Measurements from ENCODE around the gene ZNF326.
"Not testable (repeated sequence)": the region's sequence is repeated elsewhere in the genome, so short reads cannot be mapped to it uniquely, and the experiment has no call there.

Gene ZNF326

GRCh38 chr1:89966656-89967055 is 28.3 kb upstream of the ZNF326 start:
- no peak for DNase-seq

GRCh38 chr1:89971600-89971999 is 23.3 kb upstream of the ZNF326 start:
- DNase-seq = no peak

GRCh38 chr1:89972024-89972423 is 22.9 kb upstream of the ZNF326 start:
- DNase-seq = no peak

DNA sequence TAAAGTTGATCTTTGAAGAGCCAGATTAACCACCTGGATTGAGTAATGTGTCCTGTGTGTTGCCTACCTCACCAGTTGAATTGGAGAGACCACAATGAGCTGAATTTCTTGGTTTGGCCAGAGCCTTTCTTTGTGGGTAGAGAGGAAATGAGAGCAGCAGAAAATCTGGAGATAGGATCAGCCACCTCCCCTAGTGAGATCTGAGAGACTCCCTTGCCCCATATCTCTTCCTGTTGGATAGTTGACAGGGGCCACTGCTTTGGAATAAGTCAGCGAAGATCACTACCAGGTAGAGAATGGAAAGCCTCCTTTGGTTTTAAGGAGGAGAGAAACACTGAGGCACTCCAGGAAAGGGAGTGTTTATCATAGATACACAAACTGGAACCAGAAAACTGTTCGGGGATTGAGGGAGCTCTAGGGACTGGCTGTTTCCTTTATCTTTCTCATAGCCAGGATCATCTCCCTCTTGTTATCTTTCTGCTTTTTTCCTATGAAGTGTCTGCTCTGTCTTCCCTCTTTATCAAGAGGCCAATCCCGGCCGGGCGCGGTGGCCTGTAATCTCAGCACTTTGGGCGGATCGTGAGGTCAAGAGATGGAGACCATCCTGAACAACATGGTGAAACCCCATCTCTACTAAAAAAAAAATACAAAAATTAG is 21.3 kb upstream of the ZNF326 start:
- DNase-seq = no peak

GRCh38 chr1:89974256-89974655 is 20.7 kb upstream of the ZNF326 start:
- DNase-seq = no peak

DNA sequence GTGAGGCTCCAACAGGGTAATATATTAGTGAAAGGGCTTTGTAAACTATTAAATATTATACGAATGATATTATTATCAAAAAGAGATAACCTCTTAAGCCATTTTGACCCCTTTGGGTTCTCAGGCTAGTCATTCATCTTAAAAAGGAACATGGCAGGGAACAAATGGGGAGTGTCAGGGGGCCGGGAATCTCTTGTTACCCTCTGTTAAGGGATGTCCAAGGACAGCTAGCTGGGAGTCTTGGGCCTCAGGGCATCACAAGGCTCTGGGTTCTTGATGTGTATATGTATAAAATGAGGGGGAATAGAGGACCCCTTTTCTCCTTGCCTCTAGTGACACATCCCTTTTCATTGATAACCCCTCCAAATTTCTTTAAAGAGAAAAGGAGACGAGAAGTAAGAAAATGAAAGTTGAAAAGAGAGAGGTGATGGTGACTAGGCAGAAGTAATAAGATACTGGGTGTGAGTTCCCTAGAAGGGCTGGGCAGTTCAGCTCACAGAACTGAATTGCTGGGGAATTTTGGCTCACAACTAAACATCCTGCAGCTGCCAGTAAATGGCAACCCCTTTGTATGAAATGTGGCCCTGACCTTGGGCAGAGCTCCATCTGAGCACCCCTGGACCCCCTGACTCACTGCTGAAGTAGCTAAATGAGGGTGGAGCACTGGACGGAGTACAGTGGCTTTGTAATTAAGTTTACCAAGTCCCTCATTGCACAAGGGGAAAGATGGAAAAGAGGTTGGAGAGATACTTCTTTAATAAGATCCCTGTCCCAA is 20.0 kb upstream of the ZNF326 start:
- DNase-seq = no peak

- DNase-seq = no peak
These were observed 19.3 kb upstream of the ZNF326 start for GRCh38 chr1:89975540-89976125.

GRCh38 chr1:89978755-89979154 is 16.2 kb upstream of the ZNF326 start:
- DNase-seq = no peak

GRCh38 chr1:89980605-89981004 is 14.3 kb upstream of the ZNF326 start:
- DNase-seq = no peak

- not testable (repeated sequence) for DNase-seq
These were observed 12.1 kb upstream of the ZNF326 start for GRCh38 chr1:89982846-89983245.

DNA sequence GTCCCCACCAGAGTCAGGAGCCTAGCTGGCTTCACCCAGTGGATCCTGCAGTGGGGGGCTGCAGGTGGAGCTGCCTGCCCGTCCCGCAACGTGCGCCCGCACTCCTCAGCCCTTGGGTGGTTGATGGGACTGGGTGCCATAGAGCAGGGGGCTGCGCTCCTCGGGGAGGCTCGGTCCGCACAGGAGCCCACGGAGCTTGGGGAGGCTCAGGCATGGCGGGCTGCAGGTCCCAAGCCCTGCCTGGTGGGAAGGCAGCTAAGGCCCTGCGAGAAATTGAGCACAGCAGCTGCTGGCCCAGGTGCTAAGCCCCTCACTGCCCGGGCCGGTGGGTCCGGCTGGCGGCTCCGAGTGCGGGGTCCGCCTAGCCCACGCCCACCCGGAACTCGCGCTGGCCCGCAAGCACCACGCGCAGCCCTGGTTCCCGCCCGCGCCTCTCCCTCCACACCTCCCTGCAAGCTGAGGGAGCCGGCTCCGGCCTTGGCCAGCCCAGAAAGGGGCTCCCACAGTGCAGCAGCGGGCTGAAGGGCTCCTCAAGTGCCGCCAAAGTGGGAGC is 10.3 kb upstream of the ZNF326 start:
- DNase-seq = not testable (repeated sequence)

DNA sequence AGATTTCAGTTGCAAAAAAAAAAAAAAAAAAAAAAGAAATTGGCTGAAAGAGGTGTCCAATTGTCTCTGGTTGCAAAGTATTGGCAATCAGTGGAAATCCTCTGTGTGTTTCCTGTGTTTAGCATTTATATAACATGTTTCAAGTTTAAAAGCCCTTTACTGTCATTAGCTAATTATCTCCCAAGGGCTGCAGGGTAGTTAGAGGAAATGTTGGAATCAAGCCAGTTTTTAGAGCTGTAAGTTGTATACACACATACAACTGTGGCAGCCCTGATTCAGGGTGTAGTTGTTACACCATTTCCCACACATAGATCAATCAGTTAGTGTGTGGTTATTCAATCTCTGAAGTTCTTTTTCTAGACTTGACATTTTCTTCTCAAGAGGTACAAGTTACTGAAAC is 8.9 kb upstream of the ZNF326 start:
- no peak for DNase-seq

DNA sequence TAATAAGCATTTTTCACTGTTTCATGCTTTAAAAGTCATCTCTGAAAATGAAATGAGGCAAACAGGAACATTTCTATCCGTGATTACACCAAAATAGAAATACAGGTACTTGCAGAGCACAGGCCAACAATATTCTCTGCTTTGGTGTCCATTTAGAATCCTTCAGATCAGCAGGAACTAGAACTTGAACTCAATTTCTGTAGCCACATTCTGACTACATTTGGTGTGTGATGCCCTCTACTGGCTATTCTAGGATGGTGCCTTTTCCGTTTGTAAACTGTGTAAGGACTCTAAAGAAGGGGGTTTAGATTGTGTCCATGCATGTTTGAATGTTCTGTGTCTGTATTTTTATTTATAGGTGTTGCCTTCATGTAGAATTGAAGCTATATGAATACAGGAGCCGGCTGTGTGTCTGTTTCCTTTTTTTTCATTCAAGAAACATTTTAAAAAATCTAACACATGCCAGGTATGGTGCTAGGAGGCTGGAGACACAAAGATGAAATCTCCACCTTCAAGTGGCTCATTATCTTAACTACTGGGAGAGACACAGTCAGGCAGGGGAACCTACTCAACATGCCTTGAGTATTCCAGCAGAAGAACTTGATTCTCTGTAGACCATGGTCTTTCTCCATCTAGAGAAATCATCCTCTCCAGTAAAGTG is 7.6 kb upstream of the ZNF326 start:
- peak in 1 of 2 donors; percentile 79 for DNase-seq

DNA sequence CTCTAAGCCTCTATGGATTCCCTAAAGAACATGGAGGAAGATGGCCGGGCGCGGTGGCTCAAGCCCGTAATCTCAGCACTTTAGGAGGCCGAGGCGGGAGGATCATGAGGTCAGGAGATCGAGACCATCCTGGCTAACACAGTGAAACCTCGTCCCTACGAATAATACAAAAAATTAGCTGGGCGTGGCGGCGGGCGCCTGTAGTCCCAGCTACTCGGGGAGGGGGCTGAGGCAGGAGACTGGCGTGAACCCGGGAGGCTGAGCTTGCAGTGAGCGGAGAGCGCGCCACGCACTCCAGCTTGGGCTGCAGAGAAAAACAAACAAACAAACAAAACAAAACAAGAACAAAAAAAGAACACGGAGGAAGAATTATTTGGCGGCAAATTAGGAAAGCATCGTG is 5.8 kb upstream of the ZNF326 start:
- DNase-seq = no peak

DNA sequence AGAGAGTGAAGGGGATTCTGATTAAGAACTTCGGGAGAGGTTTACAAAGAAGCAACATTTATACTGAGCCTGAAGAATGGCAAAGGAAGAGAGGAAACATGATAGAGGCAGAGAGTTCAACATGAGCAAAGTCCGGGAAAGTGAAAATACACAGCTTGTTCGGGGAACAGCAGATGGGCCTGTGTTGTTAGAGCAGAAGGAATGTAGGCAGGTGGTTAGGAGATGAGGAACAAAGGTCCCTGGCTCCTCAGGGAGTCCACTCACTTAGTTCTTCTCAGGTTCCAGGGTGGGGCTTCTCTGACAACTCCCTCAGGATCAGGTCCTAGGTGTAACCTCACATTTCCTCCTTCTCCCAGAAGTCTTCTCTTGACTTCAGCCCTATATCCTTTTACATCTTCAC is 5.1 kb upstream of the ZNF326 start:
- DNase-seq = no peak

GRCh38 chr1:89990976-89991831 is 3.7 kb upstream of the ZNF326 start:
- no peak for DNase-seq

- no peak for DNase-seq
These were observed 1.4 kb upstream of the ZNF326 start for GRCh38 chr1:89993541-89993940.

DNA sequence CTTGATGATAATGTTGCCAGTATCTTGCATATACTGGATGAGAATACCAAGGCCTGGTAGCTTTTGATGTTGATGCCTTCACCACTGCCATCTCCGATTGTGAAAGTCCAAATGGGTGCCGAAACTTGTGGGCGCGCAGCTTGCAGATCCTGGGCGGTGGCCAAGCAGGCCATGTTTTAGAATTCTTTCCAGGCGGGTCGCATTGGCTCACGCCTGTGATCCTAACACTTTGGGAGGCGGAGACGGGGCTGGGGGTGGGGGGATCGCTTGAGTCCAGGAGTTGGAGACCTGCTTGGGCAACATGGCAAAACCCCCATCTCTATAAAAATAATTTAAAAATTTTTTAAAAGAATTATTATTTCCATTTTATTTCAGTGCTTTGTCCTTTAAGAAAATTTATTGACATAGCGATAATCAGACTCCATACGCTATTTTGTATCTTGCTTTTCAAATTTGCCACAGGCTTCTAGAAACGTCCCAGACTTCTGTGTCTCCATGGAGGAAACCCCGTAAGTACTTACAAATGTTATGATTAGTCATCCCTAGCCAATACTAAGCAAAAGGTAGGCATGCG is 592 bp upstream of the ZNF326 start:
- no peak for DNase-seq

- DNase-seq = no peak
These were observed 914 bp downstream of the ZNF326 start for GRCh38 chr1:89995598-89996449.

GRCh38 chr1:89996450-89997110 is 1.7 kb downstream of the ZNF326 start:
- no peak for DNase-seq
